ENCODE results near the gene SNTA1. TPM values are rescaled to one million over a fixed set of nuclear protein-coding genes. Genes with fewer than 3 reads are reported as not detected.

Gene SNTA1
- total RNA-seq, 1 experiment from 2014 or later: 9.9 TPM

- Histone ChIP-seq H3T11ph (ENCODE audit: low read length) (no peak overlapping the region), H2AK5ac (ENCODE audit: insufficient read length, low read length) (no peak overlapping the region), H3K23ac (ENCODE audit: insufficient read length, low read depth, low read length) (no peak overlapping the region), H3K4me1 (ENCODE audit: insufficient read depth, low read length) (no peaks in the 10 kb centered on the region), H2BK15ac (ENCODE audit: low read depth, low read length) (no peak overlapping the region), H4K91ac (ENCODE audit: insufficient read length, low read depth, low read length) (no peak overlapping the region), H2BK5ac (ENCODE audit: insufficient read length, low read length) (no peak overlapping the region), H2BK120ac (ENCODE audit: low read depth, low read length, poor library complexity, severe bottlenecking) (no peak overlapping the region), H4K20me1 (ENCODE audit: control insufficient read depth, insufficient read depth, insufficient read length) (no peaks in the 10 kb centered on the region), H3K9me3 (ENCODE audit: control insufficient read depth, low read depth, low read length) (no peaks in the 10 kb centered on the region), H4K8ac (replicated peaks; ENCODE audit: insufficient read length, low read depth, low read length) (no peak overlapping the region), H3K79me2 (ENCODE audit: insufficient read depth, low read length) (no peaks in the 10 kb centered on the region), H3K18ac (ENCODE audit: insufficient read length, low read depth, low read length) (no peak overlapping the region), H3K14ac (ENCODE audit: insufficient read depth, low read length) (no peak overlapping the region), H3K9ac (ENCODE audit: extremely low read depth, insufficient read length, low read length) (no peak overlapping the region), H3K4ac (ENCODE audit: low read depth, low read length) (no peak overlapping the region), H3K56ac (ENCODE audit: insufficient read length, low read depth, low read length) (no peak overlapping the region), H2BK20ac (ENCODE audit: low read depth, low read length, poor library complexity, severe bottlenecking) (no peak overlapping the region), H2AFZ (ENCODE audit: low read length) (no peak overlapping the region), H3K27me3 (ENCODE audit: insufficient read depth, low read length) (no peaks in the 10 kb centered on the region), H3K4me2 (ENCODE audit: insufficient read depth, insufficient read length, low read length) (no peak overlapping the region), H4K5ac (ENCODE audit: insufficient read length, low read depth, low read length) (no peak overlapping the region), H3K23me2 (ENCODE audit: insufficient read length, low read depth, low read length, poor library complexity, severe bottlenecking) (no peaks in the 10 kb centered on the region), H3K27ac (ENCODE audit: insufficient read length, low read depth, low read length) (no peak overlapping the region), H3K79me1 (ENCODE audit: insufficient read depth, low read depth, low read length, poor library complexity, severe bottlenecking) (no peaks in the 10 kb centered on the region), H2BK12ac (ENCODE audit: insufficient read length, low read depth, low read length) (no peak overlapping the region)
- Mint-ChIP-seq H3K9me3 (no peaks in the 10 kb centered on the region), H3K27ac (no peak overlapping the region), H3K36me3 (ENCODE audit: insufficient read depth in 1 of 3, low read depth in 3 of 3) (peaks cover 23 to 88% (median 62%) of the 10 kb centered on the region in 3 experiments; a peak in 6 of 7 replicates), H3K4me3 (no peak overlapping the region), H3K4me1 (no peaks in the 10 kb centered on the region), H3K27me3 (ENCODE audit: low read depth) (no peaks in the 10 kb centered on the region)
- TF ChIP-seq CTCF (conservative IDR thresholded peaks at IDR 0.05): no peak
- DNase-seq: no peak
- whole genome bisulfite sequencing (ENCODE audit: extremely low coverage, insufficient read length, low lambda C conversion rate): no CpG with 5 or more reads among the region's 1 CpG
Observed at GRCh38 chr20:33362898-33363297, 80.7 kb downstream of the SNTA1 start.

Measured in H9 (cell line).